HepG2 (cell line): Measurements from ENCODE around the gene ACAD11. TPM values are rescaled to one million over a fixed set of nuclear protein-coding genes. Genes with fewer than 3 reads are reported as not detected.
A peak's percentile ranks its signal among the peaks of the same experiment; 100 is the strongest.

ENCODE experiments used
- ATAC-seq: fragments of 200-7000 bp; cut with Tn5 transposase; 3 replicates; pipeline ENCODE4 v1.9.1; 2020; ENCODE audit warnings: mild to moderate bottlenecking, moderate library complexity
- BruUV-seq: library from RNA; stranded (reverse); fragments of 400-500 nt; replicated peaks from 2 replicates; lab custom pipeline; 2021; lab: Mats Ljungman, UMichigan
- CTCF ChIA-PET: fragments of 300-600 bp; formaldehyde crosslinking; extraction: SDS; loops from one replicate; lab custom pipeline; 2021; ENCODE audit warnings: low total read pairs, inconsistent platforms, low intra/inter-chr PET ratio; lab: Yijun Ruan, JAX
- POLR2A ChIA-PET: fragments of 350-600 bp; sonication (Branson Sonifier 250); formaldehyde crosslinking; loops from one replicate; lab custom pipeline; 2020; ENCODE audit warnings: antibody characterized with exemption, inconsistent platforms; lab: Yijun Ruan, JAX
- DNase-seq: peaks from one replicate; pipeline ENCODE4 v3.0.0-alpha.2; 2015; ENCODE audit warnings: low spot score
- FAIRE-seq: peaks from 3 replicates; lab custom pipeline; 2011; peaks lifted over from hg19 to GRCh38; lab: Jason Lieb, UNC
- H2AFZ ChIP-seq: one replicate; pipeline ENCODE4 v1.6.1; 2011; ENCODE audit warnings: low read length, inconsistent platforms
- H3K27ac ChIP-seq: fragments of 300-600 bp; 3 replicates; pipeline ENCODE4 v1.8.0; 2011; ENCODE audit warnings: mixed run types, mild to moderate bottlenecking, mixed read lengths, low read length, inconsistent platforms; ENCODE audit not compliant: insufficient read depth; ENCODE audit errors: extremely low read length
- H3K27me3 ChIP-seq, 2 experiments: fragments of 200-600 bp in 1 of 2; 2 replicates in 1 of 2; 3 replicates in 1 of 2; pipeline versions ENCODE4 v1.6.0 to v1.8.0; 2011; ENCODE audit warnings: low read length in 2 of 2, mild to moderate bottlenecking in 2 of 2, moderate library complexity in 2 of 2, inconsistent platforms in 1 of 2; ENCODE audit not compliant: insufficient read depth in 2 of 2, control insufficient read depth in 1 of 2
- H3K36me3 ChIP-seq, 2 experiments: fragments of 200-600 bp in 1 of 2; replicated peaks in 1 of 2; 2 replicates in 1 of 2; 3 replicates in 1 of 2; pipeline versions ENCODE4 v1.5.1 to v1.8.0; 2011; ENCODE audit warnings: low read length in 2 of 2, inconsistent platforms in 1 of 2; ENCODE audit not compliant: insufficient read depth in 2 of 2, control insufficient read depth in 1 of 2
- H3K4me1 ChIP-seq: 2 replicates; pipeline ENCODE4 v1.5.1; 2012; ENCODE audit warnings: low read length, inconsistent platforms; ENCODE audit not compliant: insufficient read depth
- H3K4me2 ChIP-seq: 2 replicates; pipeline ENCODE4 v1.6.0; 2011; ENCODE audit warnings: low read depth, low read length, inconsistent platforms
- H3K4me3 ChIP-seq, 3 experiments: fragments of 200-600 bp in 1 of 3; sonication (generic), shearing (Covaris generic) in 1 of 3; replicated peaks in 1 of 3; 2 replicates each; pipeline ENCODE4 v1.5.1; 2011 to 2016; ENCODE audit warnings: low read length in 3 of 3, inconsistent platforms in 2 of 3, low read depth in 2 of 3, mild to moderate bottlenecking in 2 of 3, control low read depth in 1 of 3, mixed read lengths in 1 of 3; ENCODE audit not compliant: insufficient read depth in 1 of 3
- H3K79me2 ChIP-seq: one replicate; pipeline ENCODE4 v1.6.1; 2011; ENCODE audit warnings: low read length, inconsistent platforms; ENCODE audit not compliant: insufficient read depth
- H3K9ac ChIP-seq: 2 replicates; pipeline ENCODE4 v1.6.0; 2011; ENCODE audit warnings: mild to moderate bottlenecking, low read depth, low read length, inconsistent platforms; ENCODE audit not compliant: insufficient read depth
- H3K9me3 ChIP-seq: 2 replicates; pipeline ENCODE4 v1.5.1; 2012; ENCODE audit warnings: mild to moderate bottlenecking, low read length
- H4K20me1 ChIP-seq: 2 replicates; pipeline ENCODE4 v1.6.0; 2011; ENCODE audit warnings: inconsistent platforms, mild to moderate bottlenecking, low read length, moderate library complexity; ENCODE audit not compliant: insufficient read depth
- ARID2 ChIP-seq: sonication (generic); formaldehyde crosslinking; IDR thresholded peaks from 2 replicates; pipeline ENCODE4 v1.8.1; 2022; ENCODE audit warnings: mild to moderate bottlenecking, missing genetic modification reagents, borderline replicate concordance
- CENPT ChIP-seq: sonication (generic); formaldehyde crosslinking; IDR thresholded peaks from 2 replicates; pipeline ENCODE4 v1.8.0; 2022; ENCODE audit warnings: low read depth, mild to moderate bottlenecking, moderate library complexity, missing genetic modification reagents
- ETV5 ChIP-seq: IDR thresholded peaks from 2 replicates; pipeline ENCODE4 v1.6.1; 2018; ENCODE audit warnings: missing biosample characterization, missing genetic modification reagents, inconsistent platforms, borderline replicate concordance
- FOXA3 ChIP-seq: IDR thresholded peaks from 2 replicates; pipeline ENCODE4 v1.6.1; 2016; ENCODE audit warnings: missing genetic modification reagents, missing compliant biosample characterization
- ISX ChIP-seq: sonication (generic); formaldehyde crosslinking; conservative IDR thresholded peaks from 2 replicates; pipeline ENCODE4 v1.5.0; 2020; ENCODE audit warnings: missing genetic modification reagents
- KAT7 ChIP-seq: IDR thresholded peaks from 2 replicates; pipeline ENCODE4 v1.6.1; 2018; ENCODE audit warnings: borderline replicate concordance, missing compliant biosample characterization
- MLX ChIP-seq: IDR thresholded peaks from 2 replicates; pipeline ENCODE4 v1.6.1; 2016
- TFAP4 ChIP-seq: sonication (generic); IDR thresholded peaks from 2 replicates; pipeline ENCODE4 v1.6.1; 2016; ENCODE audit warnings: low read depth, borderline replicate concordance
- TGIF2 ChIP-seq: IDR thresholded peaks from 2 replicates; pipeline ENCODE4 v1.6.1; 2016; ENCODE audit warnings: control low read depth, missing compliant biosample characterization
- ZBTB1 ChIP-seq: sonication (generic); formaldehyde crosslinking; IDR thresholded peaks from 2 replicates; pipeline ENCODE4 v1.4.0; 2020; ENCODE audit warnings: missing genetic modification reagents, borderline replicate concordance
- ZBTB10 ChIP-seq: sonication (generic); formaldehyde crosslinking; IDR thresholded peaks from 2 replicates; pipeline ENCODE4 v1.4.0; 2020; ENCODE audit warnings: missing genetic modification reagents, borderline replicate concordance
- ZBTB7A ChIP-seq: sonication (generic); formaldehyde crosslinking; IDR thresholded peaks from 2 replicates; pipeline ENCODE4 v1.8.0; 2022; ENCODE audit warnings: mild to moderate bottlenecking, missing genetic modification reagents
- ZNF326 ChIP-seq: sonication (generic); formaldehyde crosslinking; IDR thresholded peaks from 2 replicates; pipeline ENCODE4 v1.4.0; 2020; ENCODE audit warnings: missing genetic modification reagents, borderline replicate concordance
- WGBS: methylation state at CpG from one replicate; pipeline ENCODE4 v1.1.6; 2017; ENCODE audit warnings: low lambda C conversion rate; 5-methylcytosine and 5-hydroxymethylcytosine counted together
- in situ Hi-C: cut with HindIII; loops from 2 replicates; pipeline ENCODE4 v1.10.0; 2017; ENCODE audit warnings: low pct_unique_long_range_greater_than_20kb; ENCODE audit not compliant: extremely low pct_ligation_motif_present
- intact Hi-C: fragments of 100-400 bp; cut with micrococcal nuclease; formaldehyde crosslinking; loops from one replicate; pipeline ENCODE4 v1.10.0; 2022; ENCODE audit not compliant: unreplicated experiment
- polyA plus RNA-seq, 8 experiments: library from polyadenylated mRNA; depleted of rRNA in 3 of 8; stranded (reverse) in 7 of 8; unstranded in 1 of 8; fragments of >200 nt; fragmentation: Illumina TruSeq in 4 of 8; extraction: Trizol in 4 of 8; gene quantifications; 2 replicates each; pipeline versions ENCODE4 v1.2.1 to v1.2.3, GENCODE V29; 2011 to 2016; ENCODE audit warnings: low read depth in 4 of 8, missing spikeins in 1 of 8, mixed read lengths in 1 of 8; ENCODE audit not compliant: insufficient read depth in 1 of 8
- total RNA-seq, 5 experiments: library from RNA; depleted of rRNA; stranded (reverse); fragments of >200 nt; fragmentation: Illumina TruSeq; extraction: Trizol; gene quantifications; 2 replicates each; pipeline ENCODE4 v1.2.3, GENCODE V29; 2016; ENCODE audit warnings: low read depth in 1 of 5

The ACAD11 gene
- total and polyA plus RNA-seq, 2 of the 13 experiments (the other 11 are each of a cell fraction or from before 2014, with no cell fraction given), result 30.6 to 56.9 TPM

- peak; percentile 19; the same call in 1 of the 3 replicates for ATAC-seq
- DNase-seq, result no peak
- Histone ChIP-seq H3K27ac (no peak overlapping the region), H3K4me2 (no peak overlapping the region), H3K27me3 (no peaks in the 10 kb centered on the region), H4K20me1 (no peaks in the 10 kb centered on the region), H3K4me1 (peaks cover 19% of the 10 kb centered on the region), H3K4me3 (no peak overlapping the region), H2AFZ (no peak overlapping the region), H3K79me2 (no peaks in the 10 kb centered on the region), H3K9me3 (no peaks in the 10 kb centered on the region), H3K36me3 (no peaks in the 10 kb centered on the region), H3K9ac (no peak overlapping the region)
- POLR2A ChIA-PET, result interaction anchor here (0.9 kb wide), 1 partner anchor 110 kb away, joined by 3 read pairs; the partner anchor contains the start of genes ACAD11 and UBA5
- FAIRE-seq, result no peak
- in situ Hi-C loops, result loop anchor here (25.0 kb wide), 1 partner anchor 837 kb away; no protein-coding TSS in a partner anchor
- CTCF ChIA-PET, result no interaction called here
- TF ChIP-seq ZBTB7A, result no peak
- no peak for TF ChIP-seq ISX (CRISPR knock-in tag)
- TF ChIP-seq ETV5 (CRISPR knock-in tag), result no peak
- no peak for TF ChIP-seq TGIF2 (CRISPR knock-in tag)
- TF ChIP-seq KAT7, result no peak
- intact Hi-C loops, result no loop called here
- BruUV-seq, result no TSS peak
These were observed 109.6 kb downstream of the ACAD11 start for GRCh38 chr3:132549890-132550578.

- Histone ChIP-seq H3K27me3 (no peaks in the 10 kb centered on the region), H3K27ac (no peak overlapping the region), H3K9ac (no peak overlapping the region), H3K4me2 (peak overlapping the region; percentile 37), H3K9me3 (no peaks in the 10 kb centered on the region), H3K79me2 (no peaks in the 10 kb centered on the region), H2AFZ (no peak overlapping the region), H4K20me1 (no peaks in the 10 kb centered on the region), H3K4me3 (peak overlapping the region in 1 of 3 experiments; percentile 26; a peak in 1 of 6 replicates), H3K36me3 (no peaks in the 10 kb centered on the region), H3K4me1 (peaks cover 17% of the 10 kb centered on the region)
- BruUV-seq, result no TSS peak
- peak; percentile 74 for ATAC-seq
- peak; percentile 11 for DNase-seq
- in situ Hi-C loops, result loop anchor here (25.0 kb wide), 1 partner anchor 838 kb away; no protein-coding TSS in a partner anchor
- FAIRE-seq, result no peak
- WGBS, result 35% methylated on average over 7 of the region's 8 CpGs
- ChIA-PET CTCF (no interaction called here), POLR2A (interaction anchor here (0.9 kb wide), 1 partner anchor 111 kb away, joined by 3 read pairs; the partner anchor contains the start of genes ACAD11 and UBA5)
- intact Hi-C loops, result no loop called here
- no peak for TF ChIP-seq FOXA3 (CRISPR knock-in tag)
- no peak for TF ChIP-seq MLX
- no peak for TF ChIP-seq ZBTB10 (CRISPR knock-in tag)
- TF ChIP-seq ZBTB1 (CRISPR knock-in tag), result no peak
- 0 out of 2 replicates have a peak, but pooled peaks have one; percentile 8 for TF ChIP-seq TFAP4
- no peak for TF ChIP-seq ZNF326 (CRISPR knock-in tag)
- no peak for TF ChIP-seq ARID2 (CRISPR knock-in tag)
- no peak for TF ChIP-seq CENPT (CRISPR knock-in tag)
These were observed 110.4 kb downstream of the ACAD11 start for GRCh38 chr3:132549169-132549568.
